NCI-H748 (cell line): ENCODE results near the gene PRSS8.

ENCODE experiments used
- DNase-seq: peaks from one replicate; lab custom pipeline; 2025; ENCODE audit not compliant: unreplicated experiment; lab: John Stamatoyannopoulos, UW

Gene PRSS8

DNA sequence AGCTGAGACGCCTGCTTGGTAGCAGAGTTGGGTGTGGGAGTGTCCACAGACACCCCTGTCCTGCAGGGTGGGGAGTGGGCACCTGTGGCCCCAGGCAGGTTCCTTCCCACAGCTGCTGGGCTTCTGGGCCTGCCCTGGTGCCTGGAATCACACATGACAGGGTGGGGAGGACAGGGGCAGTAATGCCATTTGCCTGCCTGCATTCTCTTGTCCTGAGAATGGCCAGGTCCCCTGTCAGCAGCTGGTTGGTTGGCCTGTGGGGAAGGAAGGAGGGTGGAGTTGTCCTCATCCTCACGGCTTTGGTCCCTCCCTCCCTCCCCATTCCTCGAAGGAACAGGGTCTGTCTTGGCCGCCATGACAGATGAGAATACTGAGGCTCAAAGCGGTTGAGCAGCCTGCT is 52.0 kb downstream of the PRSS8 start:
- DNase-seq = no peak

DNA sequence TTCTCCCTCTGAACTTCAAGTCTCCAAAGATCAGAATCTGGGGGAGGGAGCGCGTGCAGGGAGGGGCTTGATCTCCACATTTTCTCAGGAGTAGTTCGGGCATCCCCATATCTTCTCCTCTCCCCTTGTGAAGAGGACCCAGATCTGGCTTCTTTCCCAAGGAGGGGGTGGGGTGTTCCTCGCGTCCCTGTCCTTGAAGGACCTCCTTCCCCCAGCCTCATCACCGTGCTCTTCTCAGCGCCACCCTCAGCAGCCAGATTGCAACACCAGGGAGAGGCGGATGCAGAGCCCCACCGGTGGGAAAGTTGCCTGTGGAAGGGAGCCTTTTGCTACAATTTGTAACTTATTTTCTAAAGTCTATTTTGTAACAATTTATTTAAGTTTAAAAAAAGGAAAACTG is 52.4 kb downstream of the PRSS8 start:
- DNase-seq = no peak

DNA sequence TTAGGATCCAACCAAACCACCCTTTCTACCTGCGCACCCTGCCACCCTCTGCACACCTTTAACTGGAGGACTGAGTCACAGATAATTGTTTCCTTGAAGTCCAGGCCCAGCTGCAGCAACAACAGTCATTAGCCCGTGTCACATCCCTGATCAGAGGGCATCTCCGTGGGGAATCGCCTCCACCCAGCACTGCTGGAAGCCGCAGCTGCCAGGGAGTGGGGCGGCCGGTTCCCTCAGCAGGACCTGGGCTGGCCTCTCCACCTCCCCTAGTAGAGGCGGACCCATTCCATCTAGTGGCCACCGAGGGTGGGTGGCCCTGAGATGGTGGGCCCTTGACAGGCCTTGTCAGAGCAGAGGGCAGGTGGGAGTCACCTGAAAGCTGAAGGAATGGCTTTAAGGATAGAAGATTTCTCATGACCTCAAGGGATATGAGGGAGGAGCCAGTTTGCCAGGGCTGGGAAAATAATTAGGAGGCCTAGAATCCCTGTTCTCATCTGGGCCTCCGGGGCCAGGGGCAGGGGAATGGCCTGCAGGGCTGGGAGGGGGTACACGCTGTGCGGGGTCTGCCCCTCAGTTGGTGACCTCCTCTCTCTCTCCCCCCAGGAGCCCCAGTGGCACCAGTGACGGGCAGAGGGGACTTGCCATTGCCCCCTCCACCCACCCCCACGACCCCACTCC is 53.0 kb downstream of the PRSS8 start:
- no peak for DNase-seq
